SK-N-SH (cell line): ENCODE data around the gene OR52K2. TPM values are rescaled to one million over a fixed set of nuclear protein-coding genes. Genes with fewer than 3 reads are reported as not detected.

Source experiments
- CTCF ChIA-PET: fragments of 300-600, 350-600 bp; formaldehyde crosslinking; extraction: SDS; loops from one replicate; lab custom pipeline; 2021; lab: Yijun Ruan, JAX
- POLR2A ChIA-PET: fragments of 350-600 bp; sonication (Branson Sonifier 250); formaldehyde crosslinking; extraction: SDS; loops from one replicate; lab custom pipeline; 2020; ENCODE audit warnings: antibody characterized with exemption, inconsistent platforms; lab: Yijun Ruan, JAX
- DNase-seq: peaks from one replicate; pipeline ENCODE4 v3.0.0; 2012
- H2AFZ ChIP-seq: fragments of 200-600 bp; sonication (generic); 2 replicates; pipeline ENCODE4 v1.8.1; 2016; ENCODE audit warnings: antibody characterized with exemption, mild to moderate bottlenecking, low read depth
- H3F3A ChIP-seq: fragments of 200-600 bp; sonication (generic); replicated peaks from 2 replicates; pipeline ENCODE3; 2016; ENCODE audit warnings: antibody characterized with exemption, mild to moderate bottlenecking; ENCODE audit not compliant: insufficient read depth
- H3K27ac ChIP-seq, 2 experiments: fragments of 200-500 bp in 1 of 2; fragments of 200-600 bp in 1 of 2; sonication (Bioruptor generic) in 1 of 2; sonication (generic), shearing (Covaris generic) in 1 of 2; 2 replicates each; pipeline versions ENCODE4 v1.5.1 to v1.6.1; 2014 to 2016; ENCODE audit warnings: low read depth in 2 of 2, inconsistent platforms in 1 of 2, low read length in 1 of 2, mild to moderate bottlenecking in 1 of 2, mixed read lengths in 1 of 2
- H3K27me3 ChIP-seq: fragments of 200-600 bp; sonication (generic), shearing (Covaris generic); 2 replicates; pipeline ENCODE4 v1.6.1; 2016; ENCODE audit warnings: mixed run types; ENCODE audit not compliant: insufficient read depth
- H3K36me3 ChIP-seq, 2 experiments: fragments of 200-500 bp in 1 of 2; fragments of 200-600 bp in 1 of 2; sonication (Bioruptor generic) in 1 of 2; sonication (generic) in 1 of 2; replicated peaks in 1 of 2; 2 replicates each; pipeline versions ENCODE3 to v1.5.1; 2014 to 2016; ENCODE audit warnings: low read length in 1 of 2, mild to moderate bottlenecking in 1 of 2; ENCODE audit not compliant: insufficient read depth in 2 of 2, control insufficient read depth in 1 of 2
- H3K4me1 ChIP-seq, 2 experiments: fragments of 200-500 bp in 1 of 2; fragments of 200-600 bp in 1 of 2; sonication (Bioruptor generic) in 1 of 2; sonication (generic), shearing (Covaris generic) in 1 of 2; 2 replicates each; pipeline versions ENCODE4 v1.5.1 to v1.6.1; 2014 to 2016; ENCODE audit warnings: low read depth in 1 of 2, low read length in 1 of 2, mixed run types in 1 of 2; ENCODE audit not compliant: insufficient read depth in 2 of 2, control insufficient read depth in 1 of 2
- H3K4me2 ChIP-seq: fragments of 200-600 bp; sonication (generic), shearing (Covaris generic); 2 replicates; pipeline ENCODE4 v1.6.1; 2017; ENCODE audit warnings: mixed run types
- H3K4me3 ChIP-seq, 2 experiments: fragments of 200-500 bp in 1 of 2; fragments of 200-600 bp in 1 of 2; sonication (Bioruptor generic) in 1 of 2; sonication (generic), shearing (Covaris generic) in 1 of 2; 2 replicates each; pipeline versions ENCODE4 v1.5.1 to v1.8.1; 2014 to 2016; ENCODE audit warnings: low read depth in 2 of 2, inconsistent platforms in 1 of 2, low read length in 1 of 2, mild to moderate bottlenecking in 1 of 2, mixed read lengths in 1 of 2, moderate library complexity in 1 of 2
- H3K79me2 ChIP-seq: fragments of 200-600 bp; sonication (generic); 2 replicates; pipeline ENCODE4 v1.8.1; 2017; ENCODE audit warnings: mild to moderate bottlenecking; ENCODE audit not compliant: insufficient read depth
- H3K9ac ChIP-seq: fragments of 200-600 bp; sonication (generic); 2 replicates; pipeline ENCODE4 v1.6.1; 2017; ENCODE audit warnings: mixed run types
- H3K9me2 ChIP-seq: fragments of 200-600 bp; sonication (generic); 2 replicates; pipeline ENCODE4 v1.6.1; 2017; ENCODE audit warnings: mixed run types
- H3K9me3 ChIP-seq: fragments of 200-600 bp; sonication (generic); 2 replicates; pipeline ENCODE4 v1.6.1; 2017; ENCODE audit warnings: mixed run types, mild to moderate bottlenecking, moderate library complexity
- H4K20me1 ChIP-seq: fragments of 200-600 bp; sonication (generic); 2 replicates; pipeline ENCODE4 v1.6.1; 2017; ENCODE audit warnings: mild to moderate bottlenecking, mixed run types; ENCODE audit not compliant: insufficient read depth
- ELF1 ChIP-seq: IDR thresholded peaks from 2 replicates; pipeline ENCODE4 v1.4.0; 2012
- EP300 ChIP-seq, 2 experiments: IDR thresholded peaks; 2 replicates each; pipeline versions ENCODE4 v1.4.0 to v1.6.1; 2012; ENCODE audit warnings: borderline replicate concordance in 1 of 2, low read depth in 1 of 2, low read length in 1 of 2
- EZH2phosphoT487 ChIP-seq: fragments of 200-600 bp; sonication (generic); IDR thresholded peaks from 2 replicates; pipeline ENCODE4 v1.6.1; 2017; ENCODE audit warnings: low read depth, mixed run types, mild to moderate bottlenecking, antibody characterized with exemption, moderate library complexity, borderline replicate concordance
- FOXM1 ChIP-seq: IDR thresholded peaks from 2 replicates; pipeline ENCODE4 v1.4.0; 2012; ENCODE audit warnings: low read depth, mild to moderate bottlenecking
- GABPA ChIP-seq: IDR thresholded peaks from 2 replicates; pipeline ENCODE4 v1.4.0; 2012; ENCODE audit warnings: low read depth, mild to moderate bottlenecking
- GATA2 ChIP-seq: sonication (generic); formaldehyde crosslinking; IDR thresholded peaks from 2 replicates; pipeline ENCODE4 v1.5.0; 2020; ENCODE audit warnings: mild to moderate bottlenecking, missing genetic modification reagents
- JUND ChIP-seq: IDR thresholded peaks from 2 replicates; pipeline ENCODE4 v1.4.0; 2012
- MAX ChIP-seq: IDR thresholded peaks from 2 replicates; pipeline ENCODE4 v1.4.0; 2012; ENCODE audit warnings: low read depth
- MXI1 ChIP-seq: IDR thresholded peaks from 2 replicates; pipeline ENCODE4 v1.6.1; 2012; ENCODE audit warnings: mild to moderate bottlenecking, low read depth, low read length, improper control_type of control experiment
- NFIC ChIP-seq: IDR thresholded peaks from 2 replicates; pipeline ENCODE4 v1.4.0; 2012; ENCODE audit warnings: borderline replicate concordance
- NRF1 ChIP-seq: IDR thresholded peaks from 2 replicates; pipeline ENCODE4 v1.6.1; 2012; ENCODE audit warnings: low read depth, mild to moderate bottlenecking, low read length
- POLR2AphosphoS5 ChIP-seq: IDR thresholded peaks from 2 replicates; pipeline ENCODE4 v1.6.1; 2012; ENCODE audit warnings: low read depth, low read length
- RAD21 ChIP-seq: IDR thresholded peaks from 2 replicates; pipeline ENCODE4 v1.6.1; 2012; ENCODE audit warnings: mild to moderate bottlenecking, low read length
- RCOR1 ChIP-seq: fragments of 150-350 bp; IDR thresholded peaks from 2 replicates; pipeline ENCODE4 v1.6.1; 2017; ENCODE audit warnings: antibody characterized with exemption, low read length
- RFX5 ChIP-seq: IDR thresholded peaks from 2 replicates; pipeline ENCODE4 v1.6.1; 2012; ENCODE audit warnings: mild to moderate bottlenecking, improper control_type of control experiment, low read length
- SIN3A ChIP-seq: IDR thresholded peaks from 2 replicates; pipeline ENCODE4 v1.6.1; 2012; ENCODE audit warnings: low read depth, mild to moderate bottlenecking, low read length, moderate library complexity, borderline replicate concordance
- TCF12 ChIP-seq: IDR thresholded peaks from 2 replicates; pipeline ENCODE4 v1.4.0; 2012
- ZBTB33 ChIP-seq: IDR thresholded peaks from 2 replicates; pipeline ENCODE4 v1.4.0; 2012; ENCODE audit warnings: low read depth, borderline replicate concordance
- WGBS: methylation state at CpG from one replicate; pipeline ENCODE4 v1.1.6; 2017; ENCODE audit warnings: low lambda C conversion rate; 5-methylcytosine and 5-hydroxymethylcytosine counted together
- polyA plus RNA-seq, 3 experiments: library from polyadenylated mRNA; depleted of rRNA; stranded (reverse); fragments of >200 nt; gene quantifications; 2 replicates each; pipeline ENCODE4 v1.2.3, GENCODE V29; 2012
- TF ChIP-seq, protein P1 (sequence below): IDR thresholded peaks from 2 replicates; pipeline ENCODE4 v1.4.0; 2012; ENCODE audit warnings: low read depth, borderline replicate concordance
- TF ChIP-seq, protein P2 (sequence below): IDR thresholded peaks from 2 replicates; pipeline ENCODE4 v1.6.1; 2012; ENCODE audit warnings: mild to moderate bottlenecking, low read depth, low read length, moderate library complexity
- TF ChIP-seq, protein P3 (sequence below): IDR thresholded peaks from 2 replicates; pipeline ENCODE4; 2012

Gene OR52K2
- polyA plus RNA-seq, 1 of the 3 experiments (the other 2 are of a cell fraction): not detected

DNA sequence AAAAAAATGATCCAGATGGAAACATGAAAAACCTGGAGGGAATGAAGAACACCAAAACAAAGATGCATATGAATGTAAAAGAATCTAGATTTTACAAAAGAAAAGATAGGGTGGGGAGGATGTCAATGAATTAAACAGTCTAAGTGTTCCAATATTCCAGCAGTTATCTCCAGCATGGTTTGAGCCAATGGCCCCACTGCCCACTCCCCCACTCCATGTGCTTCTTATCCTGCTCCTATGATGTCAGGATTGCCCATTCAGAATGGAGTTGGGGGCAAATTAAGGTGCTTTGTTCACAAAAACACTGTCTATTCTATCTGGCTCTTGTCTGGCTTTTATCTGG lies 32.1 kb downstream of the OR52K2 start:
- CTCF ChIA-PET: no interaction called here

DNA sequence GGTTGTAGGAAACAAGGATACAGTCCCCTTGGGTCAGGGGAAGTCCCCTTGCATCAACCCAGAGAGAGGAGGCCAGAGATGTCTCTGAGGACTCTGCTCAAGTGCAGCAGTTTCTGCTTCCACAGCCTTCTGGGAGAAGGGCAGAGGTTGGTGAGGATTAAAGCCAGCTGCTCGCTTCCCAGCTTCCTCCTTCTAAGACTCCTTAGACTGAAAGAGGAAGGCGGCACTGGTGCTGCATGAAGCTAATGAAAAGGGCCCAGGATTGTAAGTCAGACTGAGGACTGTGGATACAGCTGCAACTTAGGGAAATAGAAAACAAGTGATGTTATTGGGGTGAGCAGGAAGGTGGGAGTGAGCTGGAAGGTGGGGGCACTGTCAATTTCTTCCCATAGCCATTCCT lies 33.4 kb downstream of the OR52K2 start, which contains the start of gene OR52K1:
Gene OR52K1, plus strand, starts transcription at position 202 of the 400 bp plus-strand sequence. CDS start 6,255 bp downstream, outside the sequence.
- Histone ChIP-seq H3K9me2 (no peaks in the 10 kb centered on the region), H3K9me3 (no peaks in the 10 kb centered on the region), H3K27ac (no peak within 1 kb of the TSS), H3F3A (peaks cover 4% of the 10 kb centered on the region), H3K4me1 (no peaks in the 10 kb centered on the region), H3K9ac (no peak within 1 kb of the TSS), H3K79me2 (no peaks in the 10 kb centered on the region), H4K20me1 (no peaks in the 10 kb centered on the region), H3K36me3 (no peaks in the 10 kb centered on the region), H3K4me3 (no peak within 1 kb of the TSS), H3K27me3 (peaks cover 10% of the 10 kb centered on the region; the same call in 1 of the 2 replicates), H3K4me2 (no peak within 1 kb of the TSS), H2AFZ (no peak within 1 kb of the TSS)
- DNase-seq: no peak
- ChIA-PET CTCF (interaction anchor here (1.2 to 1.5 kb wide), 2 partner anchors 10 to 12 kb away, joined by 4 to 7 read pairs; no protein-coding TSS in a partner anchor), POLR2A (no interaction called here)
- WGBS: 6% methylated on average over 2 of the region's 2 CpGs
- TF ChIP-seq FOXM1 (no peak), SIN3A (no peak), RCOR1 (no peak), POLR2AphosphoS5 (no peak), MAX (no peak), ZBTB33 (no peak), EP300 (IDR thresholded peaks at IDR 0.05; ENCODE audit: borderline replicate concordance in 1 of 2, low read depth in 1 of 2, low read length in 1 of 2) (no peak), GABPA (no peak), MXI1 (no peak)
- TF ChIP-seq, protein P1, sequence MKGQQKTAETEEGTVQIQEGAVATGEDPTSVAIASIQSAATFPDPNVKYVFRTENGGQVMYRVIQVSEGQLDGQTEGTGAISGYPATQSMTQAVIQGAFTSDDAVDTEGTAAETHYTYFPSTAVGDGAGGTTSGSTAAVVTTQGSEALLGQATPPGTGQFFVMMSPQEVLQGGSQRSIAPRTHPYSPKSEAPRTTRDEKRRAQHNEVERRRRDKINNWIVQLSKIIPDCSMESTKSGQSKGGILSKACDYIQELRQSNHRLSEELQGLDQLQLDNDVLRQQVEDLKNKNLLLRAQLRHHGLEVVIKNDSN: no peak
- TF ChIP-seq, protein P2, sequence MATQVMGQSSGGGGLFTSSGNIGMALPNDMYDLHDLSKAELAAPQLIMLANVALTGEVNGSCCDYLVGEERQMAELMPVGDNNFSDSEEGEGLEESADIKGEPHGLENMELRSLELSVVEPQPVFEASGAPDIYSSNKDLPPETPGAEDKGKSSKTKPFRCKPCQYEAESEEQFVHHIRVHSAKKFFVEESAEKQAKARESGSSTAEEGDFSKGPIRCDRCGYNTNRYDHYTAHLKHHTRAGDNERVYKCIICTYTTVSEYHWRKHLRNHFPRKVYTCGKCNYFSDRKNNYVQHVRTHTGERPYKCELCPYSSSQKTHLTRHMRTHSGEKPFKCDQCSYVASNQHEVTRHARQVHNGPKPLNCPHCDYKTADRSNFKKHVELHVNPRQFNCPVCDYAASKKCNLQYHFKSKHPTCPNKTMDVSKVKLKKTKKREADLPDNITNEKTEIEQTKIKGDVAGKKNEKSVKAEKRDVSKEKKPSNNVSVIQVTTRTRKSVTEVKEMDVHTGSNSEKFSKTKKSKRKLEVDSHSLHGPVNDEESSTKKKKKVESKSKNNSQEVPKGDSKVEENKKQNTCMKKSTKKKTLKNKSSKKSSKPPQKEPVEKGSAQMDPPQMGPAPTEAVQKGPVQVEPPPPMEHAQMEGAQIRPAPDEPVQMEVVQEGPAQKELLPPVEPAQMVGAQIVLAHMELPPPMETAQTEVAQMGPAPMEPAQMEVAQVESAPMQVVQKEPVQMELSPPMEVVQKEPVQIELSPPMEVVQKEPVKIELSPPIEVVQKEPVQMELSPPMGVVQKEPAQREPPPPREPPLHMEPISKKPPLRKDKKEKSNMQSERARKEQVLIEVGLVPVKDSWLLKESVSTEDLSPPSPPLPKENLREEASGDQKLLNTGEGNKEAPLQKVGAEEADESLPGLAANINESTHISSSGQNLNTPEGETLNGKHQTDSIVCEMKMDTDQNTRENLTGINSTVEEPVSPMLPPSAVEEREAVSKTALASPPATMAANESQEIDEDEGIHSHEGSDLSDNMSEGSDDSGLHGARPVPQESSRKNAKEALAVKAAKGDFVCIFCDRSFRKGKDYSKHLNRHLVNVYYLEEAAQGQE: no peak
- TF ChIP-seq, protein P3, sequence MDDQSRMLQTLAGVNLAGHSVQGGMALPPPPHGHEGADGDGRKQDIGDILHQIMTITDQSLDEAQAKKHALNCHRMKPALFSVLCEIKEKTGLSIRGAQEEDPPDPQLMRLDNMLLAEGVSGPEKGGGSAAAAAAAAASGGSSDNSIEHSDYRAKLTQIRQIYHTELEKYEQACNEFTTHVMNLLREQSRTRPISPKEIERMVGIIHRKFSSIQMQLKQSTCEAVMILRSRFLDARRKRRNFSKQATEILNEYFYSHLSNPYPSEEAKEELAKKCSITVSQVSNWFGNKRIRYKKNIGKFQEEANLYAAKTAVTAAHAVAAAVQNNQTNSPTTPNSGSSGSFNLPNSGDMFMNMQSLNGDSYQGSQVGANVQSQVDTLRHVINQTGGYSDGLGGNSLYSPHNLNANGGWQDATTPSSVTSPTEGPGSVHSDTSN: no peak

More for the DNA sequence above, 32.1 kb downstream of the OR52K2 start:
- Histone ChIP-seq H3K9me3 (no peaks in the 10 kb centered on the region), H3K9me2 (no peaks in the 10 kb centered on the region), H3K27ac (no peak overlapping the region), H3K27me3 (peaks cover 10% of the 10 kb centered on the region; the same call in 1 of the 2 replicates), H3K4me2 (no peak overlapping the region), H3K4me1 (no peaks in the 10 kb centered on the region), H4K20me1 (no peaks in the 10 kb centered on the region), H3F3A (peaks cover 4% of the 10 kb centered on the region), H3K9ac (no peak overlapping the region), H3K79me2 (no peaks in the 10 kb centered on the region), H3K4me3 (no peak overlapping the region), H2AFZ (no peak overlapping the region), H3K36me3 (no peaks in the 10 kb centered on the region)
- POLR2A ChIA-PET: no interaction called here
- DNase-seq: no peak
- TF ChIP-seq RFX5: no peak
- no peak for TF ChIP-seq GATA2 (CRISPR knock-in tag)
- TF ChIP-seq ELF1: no peak
- no peak for TF ChIP-seq NRF1
- TF ChIP-seq EZH2phosphoT487: no peak
- TF ChIP-seq EP300 (IDR thresholded peaks at IDR 0.05; ENCODE audit: borderline replicate concordance in 1 of 2, low read depth in 1 of 2, low read length in 1 of 2): no peak
- TF ChIP-seq TCF12: no peak
- no peak for TF ChIP-seq NFIC
- no peak for TF ChIP-seq RCOR1
- no peak for TF ChIP-seq RAD21
- TF ChIP-seq MAX: no peak
- no peak for TF ChIP-seq JUND
- no peak for TF ChIP-seq POLR2AphosphoS5
- TF ChIP-seq FOXM1: no peak
- TF ChIP-seq, protein P1: no peak
